A673 (cell line): ENCODE data around the gene MBTPS1. TPM values are rescaled to one million over a fixed set of nuclear protein-coding genes. Genes with fewer than 3 reads are reported as not detected.

Experiments used
- BruUV-seq: library from RNA; stranded (reverse); fragments of 400-500 nt; replicated peaks from 2 replicates; lab custom pipeline; 2021; lab: Mats Ljungman, UMichigan
- CTCF ChIA-PET: fragments of 300-600 bp; sonication (Branson Sonifier 250); formaldehyde crosslinking; loops from one replicate; lab custom pipeline; 2022; ENCODE audit warnings: antibody characterized with exemption; lab: Charles Lee
- POLR2A ChIA-PET: fragments of 300-600 bp; sonication (Branson Sonifier 250); formaldehyde crosslinking; loops from one replicate; lab custom pipeline; 2022; ENCODE audit warnings: antibody characterized with exemption; ENCODE audit not compliant: low non-redundant PET; lab: Charles Lee
- DNase-seq: peaks from one replicate; pipeline ENCODE4 v3.0.0-alpha.2; 2015; ENCODE audit warnings: low spot score
- H3K27ac ChIP-seq: fragments of 200-600 bp; sonication (generic); 2 replicates; pipeline ENCODE4 v1.5.1; 2016; ENCODE audit warnings: mixed run types, low read depth, mild to moderate bottlenecking, mixed read lengths, antibody characterized with exemption, low read length; ENCODE audit not compliant: poor library complexity, severe bottlenecking
- H3K27me3 ChIP-seq: fragments of 200-600 bp; sonication (generic); replicated peaks from 2 replicates; pipeline ENCODE4 v1.6.1; 2017; ENCODE audit warnings: mixed run types, low read depth, mild to moderate bottlenecking, mixed read lengths, antibody characterized with exemption, low read length; ENCODE audit not compliant: insufficient read depth, poor library complexity
- H3K36me3 ChIP-seq: fragments of 200-600 bp; sonication (generic); 2 replicates; pipeline ENCODE4 v1.6.1; 2016; ENCODE audit warnings: mixed run types, mild to moderate bottlenecking, mixed read lengths, antibody characterized with exemption, low read length; ENCODE audit not compliant: insufficient read depth, poor library complexity, severe bottlenecking
- H3K4me1 ChIP-seq: fragments of 200-600 bp; sonication (generic); 2 replicates; pipeline ENCODE4 v1.6.1; 2017; ENCODE audit warnings: mixed run types, mild to moderate bottlenecking, mixed read lengths, antibody characterized with exemption, low read length; ENCODE audit not compliant: insufficient read depth, poor library complexity, severe bottlenecking
- H3K4me3 ChIP-seq: fragments of 200-600 bp; sonication (generic); 2 replicates; pipeline ENCODE4 v1.5.1; 2016; ENCODE audit warnings: low read depth, mixed run types, mild to moderate bottlenecking, mixed read lengths, low read length; ENCODE audit not compliant: poor library complexity, severe bottlenecking
- H3K9me3 ChIP-seq: fragments of 200-600 bp; sonication (generic); 2 replicates; pipeline ENCODE4 v1.6.1; 2016; ENCODE audit warnings: mixed run types, low read depth, mild to moderate bottlenecking, mixed read lengths, antibody characterized with exemption, low read length; ENCODE audit not compliant: poor library complexity, severe bottlenecking
- CTCF ChIP-seq: fragments of 300-800, 200-600 bp; sonication (generic); conservative IDR thresholded peaks from 2 replicates; pipeline ENCODE4 v1.5.1; 2017; ENCODE audit warnings: low read depth, mild to moderate bottlenecking, antibody characterized with exemption, low read length, moderate library complexity, mixed read lengths
- EZH2 ChIP-seq: fragments of 200-600 bp; sonication (generic); IDR thresholded peaks from 2 replicates; pipeline ENCODE4 v1.6.1; 2017; ENCODE audit warnings: borderline replicate concordance, low read depth, mild to moderate bottlenecking, mixed read lengths, antibody characterized with exemption, low read length; ENCODE audit not compliant: poor library complexity, severe bottlenecking
- intact Hi-C: fragments of 100-400 bp; cut with micrococcal nuclease; formaldehyde crosslinking; loops from one replicate; pipeline ENCODE4 v1.10.0; 2022; ENCODE audit not compliant: unreplicated experiment
- total RNA-seq: library from RNA; stranded (reverse); gene quantifications from 2 replicates; pipeline ENCODE4 v1.2.3, GENCODE V29; 2021

MBTPS1 gene
- total RNA-seq, 1 experiment from 2014 or later: 82.0 TPM

DNA sequence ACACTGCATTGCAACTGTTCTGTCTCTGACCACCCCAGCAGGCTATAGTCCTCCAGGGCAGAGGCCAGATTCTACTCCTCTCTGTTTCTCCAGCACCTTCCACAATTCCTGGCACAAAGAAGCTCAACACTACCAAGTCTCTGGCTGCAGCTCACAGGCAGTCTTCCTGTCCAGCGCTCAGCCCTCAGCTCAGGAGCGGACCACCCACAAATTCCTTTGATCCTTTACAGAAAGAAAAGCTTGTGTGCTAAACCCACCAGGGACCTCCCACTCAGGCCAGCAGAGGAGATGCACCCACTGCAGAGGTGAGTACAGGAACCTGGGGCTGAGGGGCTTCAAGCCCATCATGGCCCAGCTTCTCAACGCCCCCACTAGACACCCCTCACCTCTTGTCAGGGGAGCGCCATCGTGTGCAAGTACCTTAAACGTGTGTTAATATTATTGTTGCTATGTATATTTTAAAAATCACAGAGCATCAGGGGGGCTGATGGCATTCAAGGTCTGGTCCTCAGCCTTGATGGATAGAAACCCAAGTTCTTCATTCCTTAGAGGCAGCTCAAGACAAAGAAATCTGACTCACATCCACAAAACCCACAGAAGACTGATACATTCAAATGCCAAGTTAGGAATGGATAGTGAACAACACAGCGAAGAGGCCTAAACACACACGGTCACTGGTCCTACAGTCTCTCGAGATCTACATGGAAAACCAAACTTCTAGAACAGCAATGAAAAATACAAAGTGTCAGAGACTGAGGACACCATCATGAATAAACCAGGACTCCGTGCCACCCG, 19.8 kb upstream of the MBTPS1 start:
- Histone ChIP-seq H3K27ac (no peak overlapping the region), H3K27me3 (no peaks in the 10 kb centered on the region), H3K4me3 (no peak overlapping the region), H3K36me3 (no peaks in the 10 kb centered on the region), H3K4me1 (peaks cover 7% of the 10 kb centered on the region), H3K9me3 (no peaks in the 10 kb centered on the region)
- ChIA-PET CTCF (no interaction called here), POLR2A (no interaction called here)
- BruUV-seq: no TSS peak
- TF ChIP-seq EZH2 (no peak), CTCF (no peak)
- intact Hi-C loops: no loop called here
- DNase-seq: no peak

DNA sequence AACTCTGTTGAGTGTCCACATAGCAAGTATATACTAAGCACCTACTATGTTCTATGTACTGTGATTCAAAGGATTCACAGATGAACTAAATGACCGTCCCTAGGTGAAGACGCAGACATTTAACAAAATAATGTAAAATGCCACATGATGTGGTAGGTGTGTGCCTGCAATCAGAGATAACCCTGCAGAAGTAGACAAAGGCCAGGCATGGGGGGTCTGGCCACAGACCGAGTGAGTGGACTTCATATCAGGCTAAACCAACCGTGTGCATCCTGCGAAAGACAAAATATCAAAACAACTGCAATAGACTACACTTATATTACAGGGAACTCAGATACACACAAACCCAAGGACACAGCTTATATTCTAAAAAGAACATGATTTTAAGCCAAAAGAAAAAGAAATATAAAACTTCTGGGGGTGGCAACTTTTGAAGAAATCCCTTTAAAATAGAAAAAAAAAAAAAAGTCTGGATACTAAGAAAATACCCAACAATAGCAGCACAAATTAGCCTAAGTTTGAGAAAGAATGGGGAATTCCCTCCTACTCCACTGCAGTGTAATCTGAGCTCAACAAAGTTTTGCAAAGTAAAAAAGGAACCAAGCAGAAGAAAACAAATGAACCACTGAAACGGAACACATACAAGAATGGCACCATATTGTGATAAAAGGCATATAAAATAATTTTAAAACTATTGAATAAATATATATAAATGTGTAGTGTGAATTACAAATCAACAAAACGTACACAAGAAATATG, 16.0 kb upstream of the MBTPS1 start:
- H3K27ac ChIP-seq: no peak overlapping the region
- BruUV-seq: no TSS peak
- TF ChIP-seq EZH2 (no peak), CTCF (no peak)
- intact Hi-C loops: no loop called here
- no peaks in the 10 kb centered on the region for H3K9me3 ChIP-seq
- H3K4me3 ChIP-seq: no peak overlapping the region
- ChIA-PET CTCF (no interaction called here), POLR2A (no interaction called here)
- no peaks in the 10 kb centered on the region for H3K4me1 ChIP-seq
- no peak for DNase-seq
- H3K27me3 ChIP-seq: no peaks in the 10 kb centered on the region
- peaks cover 16% of the 10 kb centered on the region for H3K36me3 ChIP-seq

- ChIA-PET POLR2A (no interaction called here), CTCF (no interaction called here)
- H3K27me3 ChIP-seq: no peaks in the 10 kb centered on the region
- no peak overlapping the region for H3K4me3 ChIP-seq
- no peak overlapping the region for H3K27ac ChIP-seq
- intact Hi-C loops: no loop called here
- H3K36me3 ChIP-seq: peaks cover 16% of the 10 kb centered on the region
- no peaks in the 10 kb centered on the region for H3K4me1 ChIP-seq
- no peak for TF ChIP-seq CTCF
- no peak for TF ChIP-seq EZH2
- no peaks in the 10 kb centered on the region for H3K9me3 ChIP-seq
- no peak for DNase-seq
- no TSS peak for BruUV-seq
Measured at GRCh38 chr16:84131117-84131516, 14.4 kb upstream of the MBTPS1 start.
